HG03103 (cell line): ENCODE data around the gene CHN2.

Experiments
- ATAC-seq: cut with Tn5 transposase; IDR thresholded peaks from one replicate; pipeline ENCODE4 v1.9.1; 2021; ENCODE audit warnings: low read depth; ENCODE audit not compliant: unreplicated experiment

CHN2 gene

GRCh38 chr7:29278337-29279069 is 83.9 kb downstream of the CHN2 start:
- no peak for ATAC-seq

GRCh38 chr7:29281782-29282541 is 87.4 kb downstream of the CHN2 start:
- no peak for ATAC-seq

- ATAC-seq: no peak
Observed at GRCh38 chr7:29282819-29283414, 88.3 kb downstream of the CHN2 start.

- ATAC-seq: no peak
Observed at GRCh38 chr7:29284696-29285443, 90.3 kb downstream of the CHN2 start.

- ATAC-seq: peak; percentile 56
Observed at GRCh38 chr7:29285444-29285793, 90.8 kb downstream of the CHN2 start.

- ATAC-seq: no peak
Observed at GRCh38 chr7:29285861-29286260, 91.3 kb downstream of the CHN2 start.

- no peak for ATAC-seq
Observed at GRCh38 chr7:29287366-29287765, 92.8 kb downstream of the CHN2 start.

- no peak for ATAC-seq
Observed at GRCh38 chr7:29288181-29289091, 93.9 kb downstream of the CHN2 start.

GRCh38 chr7:29289156-29290021 is 94.8 kb downstream of the CHN2 start:
- peak; percentile 75 for ATAC-seq

- no peak for ATAC-seq
Observed at GRCh38 chr7:29290829-29291228, 96.3 kb downstream of the CHN2 start.

GRCh38 chr7:29291723-29292618 is 97.4 kb downstream of the CHN2 start:
- ATAC-seq: no peak

GRCh38 chr7:29292886-29293658 is 98.5 kb downstream of the CHN2 start:
- no peak for ATAC-seq

GRCh38 chr7:29296421-29296820 is 101.8 kb downstream of the CHN2 start:
- no peak for ATAC-seq

GRCh38 chr7:29297194-29297890 is 102.8 kb downstream of the CHN2 start:
- no peak for ATAC-seq

GRCh38 chr7:29299086-29299485 is 104.5 kb downstream of the CHN2 start:
- no peak for ATAC-seq

GRCh38 chr7:29300026-29300480 is 105.5 kb downstream of the CHN2 start:
- ATAC-seq: no peak

- no peak for ATAC-seq
Observed at GRCh38 chr7:29300649-29301048, 106.1 kb downstream of the CHN2 start.
